ENCODE measurements around the gene LRRTM4. TPM values are rescaled to one million over a fixed set of nuclear protein-coding genes. Genes with fewer than 3 reads are reported as not detected.

LRRTM4 gene
- total RNA-seq, 4 donors from 2014 or later: 0.22 TPM; not detected in 3

DNA sequence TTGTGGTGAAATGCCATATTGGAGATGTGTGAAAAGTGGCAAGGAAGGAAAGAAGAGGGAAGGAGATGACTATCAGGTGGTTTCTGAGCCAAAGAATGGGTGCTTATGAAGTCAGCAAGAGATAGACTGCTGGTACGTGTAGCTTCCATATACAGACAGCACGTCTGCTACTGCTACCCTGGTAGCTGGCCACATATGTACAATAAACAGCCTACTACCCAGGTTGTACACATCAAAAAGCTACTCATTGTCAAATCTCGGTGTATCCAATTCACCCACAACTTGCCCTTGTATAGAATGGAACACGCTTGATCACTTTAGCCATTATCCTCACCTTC is 761.8 kb downstream of the LRRTM4 start:
- TF ChIP-seq, protein P1, sequence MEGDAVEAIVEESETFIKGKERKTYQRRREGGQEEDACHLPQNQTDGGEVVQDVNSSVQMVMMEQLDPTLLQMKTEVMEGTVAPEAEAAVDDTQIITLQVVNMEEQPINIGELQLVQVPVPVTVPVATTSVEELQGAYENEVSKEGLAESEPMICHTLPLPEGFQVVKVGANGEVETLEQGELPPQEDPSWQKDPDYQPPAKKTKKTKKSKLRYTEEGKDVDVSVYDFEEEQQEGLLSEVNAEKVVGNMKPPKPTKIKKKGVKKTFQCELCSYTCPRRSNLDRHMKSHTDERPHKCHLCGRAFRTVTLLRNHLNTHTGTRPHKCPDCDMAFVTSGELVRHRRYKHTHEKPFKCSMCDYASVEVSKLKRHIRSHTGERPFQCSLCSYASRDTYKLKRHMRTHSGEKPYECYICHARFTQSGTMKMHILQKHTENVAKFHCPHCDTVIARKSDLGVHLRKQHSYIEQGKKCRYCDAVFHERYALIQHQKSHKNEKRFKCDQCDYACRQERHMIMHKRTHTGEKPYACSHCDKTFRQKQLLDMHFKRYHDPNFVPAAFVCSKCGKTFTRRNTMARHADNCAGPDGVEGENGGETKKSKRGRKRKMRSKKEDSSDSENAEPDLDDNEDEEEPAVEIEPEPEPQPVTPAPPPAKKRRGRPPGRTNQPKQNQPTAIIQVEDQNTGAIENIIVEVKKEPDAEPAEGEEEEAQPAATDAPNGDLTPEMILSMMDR (IDR thresholded peaks at IDR 0.05; ENCODE audit: low read depth): no peak

DNA sequence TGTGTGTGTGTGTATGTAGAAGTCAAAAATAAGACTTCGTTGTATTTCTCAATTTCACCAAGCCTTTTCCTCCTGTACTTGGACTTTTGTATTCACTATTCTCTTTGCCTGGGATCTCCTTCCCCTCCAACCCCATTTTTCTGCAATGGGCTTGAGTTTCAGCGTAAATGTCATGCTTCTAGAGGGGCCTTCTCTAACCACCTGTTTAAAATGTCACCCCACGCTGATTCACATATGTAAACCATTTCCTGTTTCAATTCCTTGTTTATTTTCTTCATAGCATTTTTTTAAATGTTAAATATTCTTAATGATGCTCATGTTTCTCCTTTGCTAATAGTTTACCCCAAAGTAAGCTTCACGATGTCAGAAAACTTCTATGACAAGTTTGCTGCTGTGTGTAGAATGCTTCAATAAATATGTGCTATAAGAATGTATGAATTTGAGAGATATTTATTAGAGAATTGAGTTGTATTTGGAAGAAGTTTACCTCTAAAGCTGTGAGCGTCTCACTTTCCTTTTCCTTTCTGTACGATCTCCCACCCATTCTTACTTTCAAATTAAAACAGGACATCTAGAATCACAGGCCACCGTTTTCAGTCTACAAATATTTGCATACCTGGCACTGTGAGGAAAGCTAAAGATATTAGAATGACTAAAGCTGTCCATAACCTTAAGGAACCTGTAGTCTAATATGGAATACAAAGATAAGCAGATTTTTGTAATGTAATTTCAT is 762.4 kb downstream of the LRRTM4 start:
- TF ChIP-seq, protein P1 (IDR thresholded peaks at IDR 0.05; ENCODE audit: low read depth): no peak

DNA sequence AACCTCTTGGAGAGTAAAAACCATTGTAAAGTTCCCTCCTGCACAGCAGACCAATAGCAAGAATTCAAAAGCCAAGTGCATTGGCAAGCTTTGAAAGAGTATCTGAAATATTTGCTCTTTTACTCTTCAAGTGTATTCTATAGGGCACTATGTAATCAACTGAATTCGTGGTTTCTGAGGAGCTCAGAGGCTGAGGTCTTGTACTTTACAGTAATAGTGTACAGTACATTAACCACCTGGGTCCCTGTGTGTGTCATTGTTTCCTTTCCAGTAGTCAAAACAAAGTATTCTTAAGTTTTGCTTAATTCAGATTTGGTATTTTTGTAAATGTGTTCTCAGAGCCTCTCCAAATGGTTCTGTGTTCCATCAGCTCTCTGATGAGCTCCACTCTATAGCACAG is 769.7 kb downstream of the LRRTM4 start:
- TF ChIP-seq, protein P1 (IDR thresholded peaks at IDR 0.05; ENCODE audit: low read depth): no peak

DNA sequence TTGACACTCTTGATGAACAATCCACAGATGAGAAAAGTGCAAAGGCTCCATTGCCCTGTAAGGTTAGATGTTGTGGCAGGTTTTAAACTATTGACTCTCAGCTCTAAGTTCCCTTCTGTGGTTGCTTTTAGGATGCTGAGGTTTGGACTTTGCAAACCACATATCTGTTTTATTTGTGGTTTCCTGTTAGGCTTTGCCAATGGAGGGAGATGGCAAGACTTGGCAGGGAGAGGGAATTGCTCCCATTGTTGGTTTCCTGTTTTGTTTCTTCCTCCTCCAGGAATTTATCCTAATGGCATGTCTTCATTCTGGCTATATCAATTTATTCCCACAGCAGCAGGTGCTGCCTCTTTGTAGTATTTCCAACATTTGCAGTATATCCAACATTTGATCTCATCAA is 772.3 kb downstream of the LRRTM4 start:
- TF ChIP-seq, protein P1 (IDR thresholded peaks at IDR 0.05; ENCODE audit: low read depth): no peak

DNA sequence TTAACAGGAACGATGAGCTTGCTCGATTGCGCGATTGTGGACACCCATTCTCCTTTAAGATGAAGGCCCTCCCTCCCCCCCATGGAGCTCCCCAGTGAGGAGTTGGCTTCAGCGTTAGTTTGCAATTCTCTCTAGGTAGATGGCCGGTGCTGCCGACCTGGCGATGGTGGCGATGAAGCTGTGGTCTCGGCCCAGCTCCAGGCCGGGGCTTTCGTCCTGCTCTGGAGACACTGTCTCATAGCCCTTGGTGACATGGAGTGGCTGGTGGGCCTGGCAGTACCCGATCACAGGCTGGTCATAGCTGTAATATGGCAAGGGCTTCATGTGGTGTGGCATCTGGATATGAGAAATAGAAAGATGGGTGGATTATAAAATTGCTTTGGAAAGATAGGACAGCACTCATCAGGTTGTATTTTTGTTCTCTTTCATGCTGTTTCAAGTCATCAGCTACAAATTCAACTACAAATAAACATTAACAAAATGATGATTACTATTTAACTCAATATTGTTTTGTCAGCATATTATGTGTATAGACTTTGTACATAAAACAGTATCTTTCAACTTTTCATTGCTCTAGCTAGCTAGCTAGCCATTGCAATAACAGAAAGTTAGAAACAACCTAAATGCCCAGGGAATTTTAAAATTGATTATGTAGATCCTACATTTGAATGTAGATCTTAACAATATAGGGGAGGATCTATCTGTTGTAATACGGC is 773.4 kb downstream of the LRRTM4 start:
- TF ChIP-seq, protein P1 (IDR thresholded peaks at IDR 0.05; ENCODE audit: low read depth): no peak

DNA sequence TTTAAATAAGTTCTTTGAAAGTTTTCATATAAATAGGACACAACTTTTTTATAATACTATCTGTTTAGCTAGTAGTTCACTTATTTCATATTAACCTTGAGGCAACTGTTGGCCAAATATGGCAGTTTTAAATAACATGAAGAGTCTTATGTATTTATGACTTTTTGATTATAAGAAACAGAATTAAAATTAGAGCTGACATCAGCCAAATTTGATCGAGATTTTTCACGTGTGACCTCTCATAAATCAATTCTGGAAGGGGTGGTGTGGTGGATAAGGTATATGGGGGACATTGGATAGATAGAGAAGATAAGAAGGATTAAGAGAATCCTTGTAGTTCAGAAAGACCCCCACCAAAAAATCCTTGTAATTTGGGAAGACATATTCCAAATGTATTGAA is 776.6 kb downstream of the LRRTM4 start:
- TF ChIP-seq, protein P1 (IDR thresholded peaks at IDR 0.05; ENCODE audit: low read depth): no peak

DNA sequence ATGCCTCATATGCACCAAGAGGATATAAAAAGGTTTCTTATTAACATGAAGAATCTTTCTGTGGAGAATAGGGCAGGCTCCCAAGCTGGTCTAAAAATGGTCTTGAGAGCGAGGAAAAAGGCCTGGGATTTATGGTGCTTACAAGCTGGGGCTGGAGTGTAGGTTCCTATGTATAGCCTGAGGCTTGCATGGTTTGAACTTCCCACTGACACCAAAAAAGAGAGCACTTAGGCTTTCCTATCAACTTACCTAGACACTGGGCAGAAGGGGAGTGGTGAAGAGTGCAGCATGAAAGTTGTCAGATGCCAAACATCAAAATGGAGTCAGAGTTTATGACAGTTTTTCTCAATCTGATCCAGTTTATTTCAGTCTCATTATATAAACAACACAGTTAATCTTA is 784.6 kb downstream of the LRRTM4 start:
- TF ChIP-seq, protein P1 (IDR thresholded peaks at IDR 0.05; ENCODE audit: low read depth): no peak

Measured in subcutaneous adipose tissue (tissue), 4 donors.